H9 (cell line): ENCODE data around the gene SRXN1. TPM values are rescaled to one million over a fixed set of nuclear protein-coding genes. Genes with fewer than 3 reads are reported as not detected.

Experiments used
- DNase-seq: peaks from one replicate; pipeline ENCODE4 v3.0.0-alpha.2; 2017
- H2AFZ ChIP-seq: one replicate; pipeline ENCODE4 v1.6.1; 2013; ENCODE audit warnings: mild to moderate bottlenecking, low read length, control low read depth, moderate library complexity
- H2AK5ac ChIP-seq: 2 replicates; pipeline ENCODE4 v1.6.1; 2013; ENCODE audit warnings: low read length, control low read depth, mixed read lengths; ENCODE audit not compliant: insufficient read length
- H2BK120ac ChIP-seq: one replicate; pipeline ENCODE4 v1.6.1; 2013; ENCODE audit warnings: low read depth, mild to moderate bottlenecking, low read length, control low read depth, inconsistent platforms; ENCODE audit not compliant: poor library complexity, severe bottlenecking
- H2BK12ac ChIP-seq: 2 replicates; pipeline ENCODE4 v1.6.1; 2013; ENCODE audit warnings: low read length, control low read depth, mixed read lengths, low read depth; ENCODE audit not compliant: insufficient read length
- H2BK15ac ChIP-seq: 2 replicates; pipeline ENCODE4 v1.6.1; 2013; ENCODE audit warnings: low read depth, low read length, control low read depth
- H2BK20ac ChIP-seq: one replicate; pipeline ENCODE4 v1.6.1; 2013; ENCODE audit warnings: low read depth, mild to moderate bottlenecking, low read length, control low read depth, inconsistent platforms; ENCODE audit not compliant: poor library complexity, severe bottlenecking
- H2BK5ac ChIP-seq: 2 replicates; pipeline ENCODE4 v1.6.1; 2013; ENCODE audit warnings: low read length, control low read depth, mixed read lengths; ENCODE audit not compliant: insufficient read length
- H3K14ac ChIP-seq: 2 replicates; pipeline ENCODE4 v1.6.1; 2013; ENCODE audit warnings: low read length, control low read depth; ENCODE audit not compliant: insufficient read depth
- H3K18ac ChIP-seq: 2 replicates; pipeline ENCODE4 v1.6.1; 2013; ENCODE audit warnings: low read depth, mild to moderate bottlenecking, mixed read lengths, low read length, control low read depth; ENCODE audit not compliant: insufficient read length
- H3K23ac ChIP-seq: 2 replicates; pipeline ENCODE4 v1.6.1; 2013; ENCODE audit warnings: low read length, control low read depth, mixed read lengths, low read depth; ENCODE audit not compliant: insufficient read length
- H3K23me2 ChIP-seq: 2 replicates; pipeline ENCODE4 v1.6.1; 2013; ENCODE audit warnings: low read depth, mild to moderate bottlenecking, mixed read lengths, low read length, control low read depth; ENCODE audit not compliant: insufficient read length, poor library complexity, severe bottlenecking
- H3K27ac ChIP-seq: 2 replicates; pipeline ENCODE4 v1.5.1; 2013; ENCODE audit warnings: low read length, control low read depth, mixed read lengths, low read depth; ENCODE audit not compliant: insufficient read length
- H3K27me3 ChIP-seq: 2 replicates; pipeline ENCODE4 v1.6.1; 2013; ENCODE audit warnings: low read length, control low read depth, inconsistent platforms; ENCODE audit not compliant: insufficient read depth
- H3K4ac ChIP-seq: 2 replicates; pipeline ENCODE4 v1.6.1; 2013; ENCODE audit warnings: low read depth, mild to moderate bottlenecking, control low read depth, inconsistent platforms, low read length, moderate library complexity
- H3K4me1 ChIP-seq: 2 replicates; pipeline ENCODE4 v1.6.1; 2013; ENCODE audit warnings: low read length, control low read depth, inconsistent platforms; ENCODE audit not compliant: insufficient read depth
- H3K4me2 ChIP-seq: 2 replicates; pipeline ENCODE4 v1.6.1; 2013; ENCODE audit warnings: low read length, control low read depth, mixed read lengths; ENCODE audit not compliant: insufficient read length, insufficient read depth
- H3K56ac ChIP-seq: 2 replicates; pipeline ENCODE4 v1.6.1; 2013; ENCODE audit warnings: low read depth, mild to moderate bottlenecking, mixed read lengths, low read length, control low read depth; ENCODE audit not compliant: insufficient read length
- H3K79me1 ChIP-seq: 2 replicates; pipeline ENCODE4 v1.6.1; 2013; ENCODE audit warnings: low read depth, mild to moderate bottlenecking, moderate library complexity, low read length, control low read depth, inconsistent platforms; ENCODE audit not compliant: insufficient read depth, poor library complexity, severe bottlenecking
- H3K79me2 ChIP-seq: 2 replicates; pipeline ENCODE4 v1.6.1; 2013; ENCODE audit warnings: low read length, control low read depth, inconsistent platforms; ENCODE audit not compliant: insufficient read depth
- H3K9ac ChIP-seq: 2 replicates; pipeline ENCODE4 v1.6.1; 2013; ENCODE audit warnings: low read length, control low read depth, mixed read lengths; ENCODE audit not compliant: insufficient read length; ENCODE audit errors: extremely low read depth
- H3K9me3 ChIP-seq: one replicate; pipeline ENCODE4 v1.6.1; 2013; ENCODE audit warnings: low read depth, low read length, inconsistent platforms; ENCODE audit not compliant: control insufficient read depth
- H3T11ph ChIP-seq: one replicate; pipeline ENCODE4 v1.6.1; 2013; ENCODE audit warnings: mild to moderate bottlenecking, low read length, control low read depth, inconsistent platforms
- H4K20me1 ChIP-seq: one replicate; pipeline ENCODE4 v1.6.1; 2013; ENCODE audit not compliant: control insufficient read depth, insufficient read length, insufficient read depth
- H4K5ac ChIP-seq: 2 replicates; pipeline ENCODE4 v1.6.1; 2013; ENCODE audit warnings: low read depth, mild to moderate bottlenecking, mixed read lengths, low read length, control low read depth; ENCODE audit not compliant: insufficient read length
- H4K8ac ChIP-seq: replicated peaks from 2 replicates; pipeline ENCODE4 v1.6.1; 2013; ENCODE audit warnings: low read length, control low read depth, mixed read lengths, low read depth; ENCODE audit not compliant: insufficient read length
- H4K91ac ChIP-seq: 2 replicates; pipeline ENCODE4 v1.6.1; 2013; ENCODE audit warnings: low read depth, mild to moderate bottlenecking, moderate library complexity, mixed read lengths, low read length, control low read depth; ENCODE audit not compliant: insufficient read length
- H3K27ac Mint-ChIP-seq, 3 experiments: 2 replicates in 2 of 3; 3 replicates in 1 of 3; pipeline ENCODE4 v1.8.0; 2020 to 2021; ENCODE audit warnings: mixed read lengths in 3 of 3, mild to moderate bottlenecking in 1 of 3, moderate library complexity in 1 of 3
- H3K27me3 Mint-ChIP-seq: 2 replicates; pipeline ENCODE4 v1.8.0; 2021; ENCODE audit warnings: low read depth, mild to moderate bottlenecking, moderate library complexity, mixed read lengths
- H3K36me3 Mint-ChIP-seq, 3 experiments: 2 replicates in 2 of 3; 3 replicates in 1 of 3; pipeline ENCODE4 v1.8.0; 2020 to 2021; ENCODE audit warnings: low read depth in 3 of 3, mixed read lengths in 3 of 3; ENCODE audit not compliant: insufficient read depth in 1 of 3
- H3K4me1 Mint-ChIP-seq, 2 experiments: 2 replicates each; pipeline ENCODE4 v1.8.0; 2020; ENCODE audit warnings: mixed read lengths in 2 of 2
- H3K4me3 Mint-ChIP-seq, 2 experiments: 2 replicates in 1 of 2; 3 replicates in 1 of 2; pipeline ENCODE4 v1.8.0; 2020 to 2021; ENCODE audit warnings: mild to moderate bottlenecking in 2 of 2, mixed read lengths in 2 of 2, moderate library complexity in 1 of 2
- H3K9me3 Mint-ChIP-seq, 2 experiments: 2 replicates in 1 of 2; 3 replicates in 1 of 2; pipeline ENCODE4 v1.8.0; 2020; ENCODE audit warnings: mild to moderate bottlenecking in 2 of 2, mixed read lengths in 2 of 2, moderate library complexity in 1 of 2
- WGBS: extraction: QIAGEN DNeasy Blood & Tissue Kit; methylation state at CpG from one replicate; pipeline ENCODE4 v1.1.7; 2013; ENCODE audit warnings: missing lambda C conversion rate, low lambda C conversion rate, mixed read lengths; ENCODE audit not compliant: insufficient read length; ENCODE audit errors: extremely low coverage; 5-methylcytosine and 5-hydroxymethylcytosine counted together
- total RNA-seq: library from RNA; stranded (reverse); gene quantifications from 2 replicates; pipeline ENCODE4 v1.2.1, GENCODE V29; 2021
- TF ChIP-seq, protein P1 (sequence below): fragments of 200-600 bp; sonication (generic); conservative IDR thresholded peaks from 3 replicates; pipeline ENCODE4 v1.8.0; 2021; ENCODE audit warnings: antibody characterized with exemption, mild to moderate bottlenecking

SRXN1 gene
- total RNA-seq, 1 experiment from 2014 or later: 25.7 TPM

DNA sequence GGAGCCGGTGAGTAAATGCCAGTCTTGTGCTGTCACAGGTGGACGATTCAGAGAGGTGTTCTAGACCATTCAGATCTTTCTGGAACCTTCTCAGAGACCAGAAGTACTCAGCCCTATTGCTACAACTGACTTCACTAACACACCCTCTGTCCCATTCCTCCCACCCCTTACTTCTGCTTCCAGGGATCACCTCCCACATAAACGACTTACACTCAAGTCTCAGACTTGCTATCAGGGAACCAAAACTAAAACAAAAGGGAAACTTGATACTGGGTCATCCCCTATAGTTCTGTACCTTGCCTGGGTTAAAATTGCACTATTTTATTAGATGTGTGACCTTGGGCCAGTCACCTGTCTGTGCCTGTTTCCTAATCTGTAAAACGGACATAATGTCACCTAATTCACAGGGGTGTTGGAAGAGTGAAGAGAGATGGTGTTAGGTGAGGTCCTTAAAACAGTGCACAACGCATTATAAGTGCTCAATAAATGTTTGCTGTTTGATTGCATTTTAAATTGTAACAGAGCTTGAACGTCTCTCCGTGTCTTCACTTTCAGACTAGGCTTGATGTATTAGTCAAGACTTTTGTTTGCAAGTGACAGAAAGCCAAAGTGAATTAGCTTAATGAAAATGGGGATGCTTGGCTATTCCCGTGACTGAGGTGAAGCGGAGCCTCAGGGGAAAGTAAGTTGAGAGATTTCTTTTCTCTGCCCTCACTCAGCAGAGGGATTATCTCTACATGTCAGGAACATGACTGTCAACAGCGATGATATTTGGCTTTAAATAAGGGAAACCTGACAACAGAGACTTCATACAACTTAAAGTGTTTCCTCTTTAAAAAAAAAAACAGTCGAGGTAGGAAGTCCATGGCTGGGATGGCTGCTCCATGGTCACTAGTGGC lies 3.0 kb upstream of the SRXN1 start:
- no peak overlapping the region for H3K27ac ChIP-seq
- H3K79me1 ChIP-seq: no peaks in the 10 kb centered on the region
- no peak overlapping the region for H3K14ac ChIP-seq
- H3K4me2 ChIP-seq: no peak overlapping the region
- Mint-ChIP-seq H3K9me3 (no peaks in the 10 kb centered on the region), H3K4me1 (peaks cover 69 to 72% of the 10 kb centered on the region in 2 experiments), H3K36me3 (peaks cover 0 to 2% (median under 1%) of the 10 kb centered on the region in 3 experiments; a peak in 5 of 7 replicates), H3K27me3 (peaks cover 9% of the 10 kb centered on the region; the same call in 1 of the 2 replicates), H3K27ac (no peak overlapping the region), H3K4me3 (no peak overlapping the region)
- H3K23ac ChIP-seq: no peak overlapping the region
- H2AK5ac ChIP-seq: no peak overlapping the region
- H3K9me3 ChIP-seq: no peaks in the 10 kb centered on the region
- no peak overlapping the region for H2AFZ ChIP-seq
- no peaks in the 10 kb centered on the region for H4K20me1 ChIP-seq
- H3K4me1 ChIP-seq: peaks cover 27% of the 10 kb centered on the region; the same call in 1 of the 2 replicates
- no peak overlapping the region for H4K5ac ChIP-seq
- no peak overlapping the region for H2BK20ac ChIP-seq
- no peak overlapping the region for H3K4ac ChIP-seq
- H3T11ph ChIP-seq: no peak overlapping the region
- H3K23me2 ChIP-seq: peaks cover 4% of the 10 kb centered on the region
- H3K27me3 ChIP-seq: no peaks in the 10 kb centered on the region
- TF ChIP-seq, protein P1, sequence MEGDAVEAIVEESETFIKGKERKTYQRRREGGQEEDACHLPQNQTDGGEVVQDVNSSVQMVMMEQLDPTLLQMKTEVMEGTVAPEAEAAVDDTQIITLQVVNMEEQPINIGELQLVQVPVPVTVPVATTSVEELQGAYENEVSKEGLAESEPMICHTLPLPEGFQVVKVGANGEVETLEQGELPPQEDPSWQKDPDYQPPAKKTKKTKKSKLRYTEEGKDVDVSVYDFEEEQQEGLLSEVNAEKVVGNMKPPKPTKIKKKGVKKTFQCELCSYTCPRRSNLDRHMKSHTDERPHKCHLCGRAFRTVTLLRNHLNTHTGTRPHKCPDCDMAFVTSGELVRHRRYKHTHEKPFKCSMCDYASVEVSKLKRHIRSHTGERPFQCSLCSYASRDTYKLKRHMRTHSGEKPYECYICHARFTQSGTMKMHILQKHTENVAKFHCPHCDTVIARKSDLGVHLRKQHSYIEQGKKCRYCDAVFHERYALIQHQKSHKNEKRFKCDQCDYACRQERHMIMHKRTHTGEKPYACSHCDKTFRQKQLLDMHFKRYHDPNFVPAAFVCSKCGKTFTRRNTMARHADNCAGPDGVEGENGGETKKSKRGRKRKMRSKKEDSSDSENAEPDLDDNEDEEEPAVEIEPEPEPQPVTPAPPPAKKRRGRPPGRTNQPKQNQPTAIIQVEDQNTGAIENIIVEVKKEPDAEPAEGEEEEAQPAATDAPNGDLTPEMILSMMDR: no peak
- no peak overlapping the region for H2BK5ac ChIP-seq
- no peak overlapping the region for H2BK15ac ChIP-seq
- H4K91ac ChIP-seq: no peak overlapping the region
- DNase-seq: no peak
- no peak overlapping the region for H3K56ac ChIP-seq
- H3K9ac ChIP-seq: no peak overlapping the region
- no CpG with 5 or more reads among the region's 11 CpGs for WGBS
- no peak overlapping the region for H3K18ac ChIP-seq
- no peak overlapping the region for H4K8ac ChIP-seq
- no peak overlapping the region for H2BK12ac ChIP-seq
- no peaks in the 10 kb centered on the region; the same call in 1 of the 2 replicates for H3K79me2 ChIP-seq
- no peak overlapping the region for H2BK120ac ChIP-seq
